Activated T-helper 1 cell treated with anti-CD3 and anti-CD28 coated beads, Interleukin-12 subunit alpha, Interleukin-12 subunit beta, Interleukin-2, Interleukin-4 antibody, amounts not matched to agents 30 ng/mL and 10 ng/mL and 1 ng/mL, durations not matched to agents 14 hours and 24 hours and 36 hours (primary cell): Measurements from ENCODE around the gene IRAK2. TPM values are rescaled to one million over a fixed set of nuclear protein-coding genes. Genes with fewer than 3 reads are reported as not detected.
A peak's percentile ranks its signal among the peaks of the same experiment; 100 is the strongest.

ENCODE experiments used
- DNase-seq: peaks from one replicate; pipeline ENCODE4 v3.0.0; 2021; ENCODE audit warnings: low spot score
- H3K27ac Mint-ChIP-seq: one replicate; pipeline ENCODE4 v1.8.0; 2021; ENCODE audit warnings: mild to moderate bottlenecking, mixed read lengths
- H3K27me3 Mint-ChIP-seq: one replicate; pipeline ENCODE4 v1.8.0; 2022; ENCODE audit warnings: mild to moderate bottlenecking, moderate library complexity, mixed read lengths; ENCODE audit not compliant: insufficient read depth
- H3K36me3 Mint-ChIP-seq: one replicate; pipeline ENCODE4 v1.8.0; 2021; ENCODE audit warnings: low read depth, mixed read lengths
- H3K4me1 Mint-ChIP-seq: one replicate; pipeline ENCODE4 v1.8.0; 2021; ENCODE audit warnings: low read depth, mixed read lengths
- H3K4me3 Mint-ChIP-seq: one replicate; pipeline ENCODE4 v1.8.0; 2021; ENCODE audit warnings: mild to moderate bottlenecking, moderate library complexity, mixed read lengths
- H3K9me3 Mint-ChIP-seq: one replicate; pipeline ENCODE4 v1.8.0; 2021; ENCODE audit warnings: mixed read lengths
- intact Hi-C: fragments of 100-400 bp; cut with micrococcal nuclease; formaldehyde crosslinking; loops from one replicate; pipeline ENCODE4 v1.15.1; 2024
- total RNA-seq: library from RNA; stranded (reverse); gene quantifications from 2 replicates; pipeline ENCODE4 v1.2.3, GENCODE V29; 2022

IRAK2 gene
- total RNA-seq, 1 donor from 2014 or later: 8.6 TPM

GRCh38 chr3:10279384-10280176 is 114.9 kb downstream of the IRAK2 start:
- intact Hi-C loops: no loop called here
- H3K4me3 Mint-ChIP-seq: no peak overlapping the region
- peaks cover 51% of the 10 kb centered on the region for H3K4me1 Mint-ChIP-seq
- no peak for DNase-seq
- H3K9me3 Mint-ChIP-seq: no peaks in the 10 kb centered on the region
- peak overlapping the region; percentile 52 for H3K27ac Mint-ChIP-seq
- H3K27me3 Mint-ChIP-seq: no peaks in the 10 kb centered on the region
- H3K36me3 Mint-ChIP-seq: peaks cover 48% of the 10 kb centered on the region

DNA sequence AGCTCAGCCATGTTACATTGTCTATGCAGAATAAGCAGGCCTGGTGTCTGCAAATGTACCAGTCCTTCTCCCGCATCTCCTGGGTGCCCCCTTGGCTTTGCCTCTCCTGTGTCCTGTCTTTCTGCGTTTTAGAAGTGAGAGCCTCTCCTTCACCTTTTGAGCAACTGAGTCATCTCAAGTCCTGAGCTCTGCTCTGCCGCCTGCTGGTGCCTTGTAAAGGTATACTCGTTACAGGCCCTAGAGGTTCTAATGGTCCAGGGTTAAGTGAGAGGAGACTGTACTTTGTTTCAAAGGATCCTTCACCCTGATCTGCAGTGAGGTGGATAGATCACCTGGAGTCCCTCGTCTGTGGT is 115.4 kb downstream of the IRAK2 start:
- intact Hi-C loops: no loop called here
- no peaks in the 10 kb centered on the region for H3K9me3 Mint-ChIP-seq
- DNase-seq: no peak

GRCh38 chr3:10280571-10280970 is 115.9 kb downstream of the IRAK2 start:
- peaks cover 54% of the 10 kb centered on the region for H3K36me3 Mint-ChIP-seq
- H3K4me1 Mint-ChIP-seq: peaks cover 60% of the 10 kb centered on the region
- no peak for DNase-seq
- no peaks in the 10 kb centered on the region for H3K27me3 Mint-ChIP-seq
- no peak overlapping the region for H3K4me3 Mint-ChIP-seq
- peak overlapping the region; percentile 55 for H3K27ac Mint-ChIP-seq
- intact Hi-C loops: no loop called here
- no peaks in the 10 kb centered on the region for H3K9me3 Mint-ChIP-seq

More for the DNA sequence above, 115.4 kb downstream of the IRAK2 start:
- Mint-ChIP-seq H3K36me3 (peaks cover 51% of the 10 kb centered on the region), H3K4me1 (peaks cover 56% of the 10 kb centered on the region), H3K4me3 (no peak overlapping the region), H3K27me3 (no peaks in the 10 kb centered on the region), H3K27ac (peak overlapping the region; percentile 48)

DNA sequence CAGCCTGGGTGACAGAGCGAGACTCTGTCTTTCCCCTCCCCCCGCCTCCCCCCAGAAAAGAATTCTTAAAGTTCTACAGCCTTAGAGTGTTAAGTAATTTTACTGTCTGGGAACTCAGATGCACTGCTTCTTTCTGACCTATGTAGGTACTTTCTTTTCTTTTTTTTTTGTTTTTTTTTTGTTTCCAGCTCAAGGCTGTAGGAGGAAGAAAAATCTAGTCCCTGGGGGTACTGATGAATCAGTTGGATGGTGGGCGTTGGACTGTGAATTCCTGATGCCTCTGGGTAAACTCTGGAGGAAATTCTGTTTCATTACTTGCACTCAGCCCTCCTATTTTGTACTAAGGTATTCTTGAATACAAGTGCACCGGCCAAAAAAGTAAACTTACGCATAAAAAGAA is 117.2 kb downstream of the IRAK2 start:
- intact Hi-C loops: no loop called here
- H3K27ac Mint-ChIP-seq: peak overlapping the region; percentile 10
- peaks cover 71% of the 10 kb centered on the region for H3K4me1 Mint-ChIP-seq
- H3K9me3 Mint-ChIP-seq: no peaks in the 10 kb centered on the region
- no peaks in the 10 kb centered on the region for H3K27me3 Mint-ChIP-seq
- peak overlapping the region; percentile 3 for H3K4me3 Mint-ChIP-seq
- no peak for DNase-seq
- peaks cover 61% of the 10 kb centered on the region for H3K36me3 Mint-ChIP-seq

- intact Hi-C loops: loop anchor here (2.0 kb wide), 1 partner anchor 33 kb away; no protein-coding TSS in a partner anchor
- peak overlapping the region; percentile 50 for H3K4me3 Mint-ChIP-seq
- H3K9me3 Mint-ChIP-seq: no peaks in the 10 kb centered on the region
- peak overlapping the region; percentile 82 for H3K27ac Mint-ChIP-seq
- DNase-seq: no peak
- H3K4me1 Mint-ChIP-seq: peaks cover 71% of the 10 kb centered on the region
- peaks cover 64% of the 10 kb centered on the region for H3K36me3 Mint-ChIP-seq
- no peaks in the 10 kb centered on the region for H3K27me3 Mint-ChIP-seq
Measured at GRCh38 chr3:10283638-10284037, 118.9 kb downstream of the IRAK2 start.

DNA sequence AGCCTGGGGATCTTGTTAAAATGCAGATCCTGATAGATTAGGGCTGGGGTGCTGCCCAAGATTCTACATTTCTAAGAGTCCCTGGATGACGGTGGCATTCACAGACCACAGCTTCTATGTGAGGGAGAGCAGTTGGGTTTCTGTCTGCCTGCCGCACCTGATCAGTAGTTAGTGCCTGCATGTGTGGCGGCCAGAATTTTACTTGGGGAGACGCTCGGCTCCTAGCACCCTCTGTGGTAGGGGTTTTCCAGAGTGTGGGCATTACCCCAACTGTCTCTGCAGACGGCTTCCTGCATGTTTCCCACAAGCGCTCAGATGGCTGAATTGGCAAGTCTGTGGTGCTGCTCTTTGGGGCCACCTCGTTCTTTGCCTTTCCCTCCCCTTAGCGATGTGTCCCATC is 119.8 kb downstream of the IRAK2 start:
- H3K4me3 Mint-ChIP-seq: peak overlapping the region; percentile 50
- H3K36me3 Mint-ChIP-seq: peaks cover 62% of the 10 kb centered on the region
- no peaks in the 10 kb centered on the region for H3K9me3 Mint-ChIP-seq
- no peaks in the 10 kb centered on the region for H3K27me3 Mint-ChIP-seq
- H3K27ac Mint-ChIP-seq: peak overlapping the region; percentile 82
- intact Hi-C loops: loop anchor here (2.0 kb wide), 1 partner anchor 34 kb away; no protein-coding TSS in a partner anchor
- peaks cover 62% of the 10 kb centered on the region for H3K4me1 Mint-ChIP-seq
- peak; percentile 32 for DNase-seq

GRCh38 chr3:10285272-10286132 is 120.8 kb downstream of the IRAK2 start:
- peaks cover 54% of the 10 kb centered on the region for H3K4me1 Mint-ChIP-seq
- H3K36me3 Mint-ChIP-seq: peaks cover 54% of the 10 kb centered on the region
- peak overlapping the region; percentile 70 for H3K27ac Mint-ChIP-seq
- H3K9me3 Mint-ChIP-seq: no peaks in the 10 kb centered on the region
- no peak for DNase-seq
- H3K27me3 Mint-ChIP-seq: no peaks in the 10 kb centered on the region
- peak overlapping the region; percentile 48 for H3K4me3 Mint-ChIP-seq
- intact Hi-C loops: loop anchor here (2.0 kb wide), 1 partner anchor 35 kb away; no protein-coding TSS in a partner anchor

GRCh38 chr3:10286133-10286524 is 121.4 kb downstream of the IRAK2 start:
- no peaks in the 10 kb centered on the region for H3K9me3 Mint-ChIP-seq
- H3K36me3 Mint-ChIP-seq: peaks cover 50% of the 10 kb centered on the region
- H3K4me1 Mint-ChIP-seq: peaks cover 51% of the 10 kb centered on the region
- DNase-seq: no peak
- no peaks in the 10 kb centered on the region for H3K27me3 Mint-ChIP-seq
- intact Hi-C loops: no loop called here
- peak overlapping the region; percentile 70 for H3K27ac Mint-ChIP-seq
- H3K4me3 Mint-ChIP-seq: peak overlapping the region; percentile 48

GRCh38 chr3:10286596-10287295 is 122.0 kb downstream of the IRAK2 start:
- DNase-seq: no peak
- Mint-ChIP-seq H3K9me3 (no peaks in the 10 kb centered on the region), H3K27ac (peak overlapping the region; percentile 70), H3K36me3 (peaks cover 55% of the 10 kb centered on the region), H3K4me1 (peaks cover 57% of the 10 kb centered on the region), H3K4me3 (no peak overlapping the region), H3K27me3 (no peaks in the 10 kb centered on the region)
- intact Hi-C loops: no loop called here

DNA sequence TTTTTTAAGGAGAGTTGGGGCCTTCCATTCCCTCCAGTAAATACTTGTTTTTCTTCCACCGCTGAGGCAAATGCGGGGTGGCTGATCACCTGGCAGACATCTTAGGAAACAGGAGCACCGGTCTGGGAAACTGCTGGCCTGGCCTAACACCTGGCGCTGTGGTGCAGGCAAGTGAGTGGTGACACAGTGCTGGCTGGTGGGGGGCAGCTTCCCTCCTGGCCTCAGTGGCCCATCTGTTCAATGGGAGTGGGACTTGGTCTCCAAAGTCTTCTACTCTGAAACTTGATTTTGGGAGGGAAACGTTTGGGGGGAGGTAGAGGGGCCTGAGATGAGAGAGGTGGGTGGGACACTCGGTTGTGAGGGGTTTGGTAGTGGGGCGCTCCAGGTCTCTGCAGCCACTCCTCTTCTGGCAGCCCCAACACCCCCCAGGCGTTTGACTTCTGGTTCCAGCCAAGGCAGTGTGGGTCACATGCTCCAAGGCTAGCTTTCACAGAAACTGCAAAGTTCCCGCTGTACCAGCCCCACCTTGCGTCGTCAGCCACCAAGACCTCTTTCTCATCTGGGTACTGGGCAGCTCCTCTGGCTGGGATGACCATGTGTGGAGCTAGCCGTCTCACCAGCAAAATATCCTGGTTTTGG is 123.3 kb downstream of the IRAK2 start:
- no peak overlapping the region for H3K4me3 Mint-ChIP-seq
- H3K27me3 Mint-ChIP-seq: no peaks in the 10 kb centered on the region
- H3K27ac Mint-ChIP-seq: no peak overlapping the region
- H3K36me3 Mint-ChIP-seq: peaks cover 54% of the 10 kb centered on the region
- H3K4me1 Mint-ChIP-seq: peaks cover 59% of the 10 kb centered on the region
- no peaks in the 10 kb centered on the region for H3K9me3 Mint-ChIP-seq
- DNase-seq: no peak
- intact Hi-C loops: no loop called here

GRCh38 chr3:10288575-10288960 is 123.8 kb downstream of the IRAK2 start:
- Mint-ChIP-seq H3K27ac (no peak overlapping the region), H3K4me1 (peaks cover 54% of the 10 kb centered on the region), H3K27me3 (no peaks in the 10 kb centered on the region), H3K4me3 (no peak overlapping the region), H3K36me3 (peaks cover 51% of the 10 kb centered on the region), H3K9me3 (no peaks in the 10 kb centered on the region)
- no peak for DNase-seq
- intact Hi-C loops: no loop called here

DNA sequence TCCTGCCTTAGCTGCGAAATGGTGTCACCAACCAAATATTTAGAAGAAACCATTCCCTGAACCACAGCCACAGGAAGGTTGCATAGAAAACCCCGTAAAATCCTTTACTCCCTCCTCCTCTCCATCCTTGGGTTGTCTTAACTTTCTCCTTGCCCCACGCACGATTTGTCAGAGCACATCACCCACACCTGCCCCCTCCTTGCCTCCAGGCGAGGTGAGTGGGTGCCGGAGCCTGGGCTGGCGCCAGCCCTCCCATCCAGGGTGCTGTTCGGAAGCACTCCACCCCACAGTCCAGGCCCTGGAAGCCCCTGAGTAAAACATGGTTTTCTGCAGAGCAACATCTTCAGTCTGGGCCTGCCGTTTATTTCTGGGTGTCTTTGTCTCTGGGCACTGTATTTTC is 124.4 kb downstream of the IRAK2 start:
- Mint-ChIP-seq H3K36me3 (peaks cover 50% of the 10 kb centered on the region), H3K4me1 (peaks cover 49% of the 10 kb centered on the region), H3K27me3 (no peaks in the 10 kb centered on the region), H3K4me3 (no peak overlapping the region), H3K27ac (no peak overlapping the region), H3K9me3 (no peaks in the 10 kb centered on the region)
- intact Hi-C loops: no loop called here
- no peak for DNase-seq
